K562 (cell line): Measurements from ENCODE around the gene U2SURP. TPM values are rescaled to one million over a fixed set of nuclear protein-coding genes. Genes with fewer than 3 reads are reported as not detected.

Experiments used
- CREB3L1 ChIP-seq: fragments of 450-650 bp; IDR thresholded peaks from 2 replicates; pipeline ENCODE4 v1.6.1; 2014; ENCODE audit warnings: low read depth, mild to moderate bottlenecking, moderate library complexity, borderline replicate concordance
- EHMT2 ChIP-seq: fragments of 450-650 bp; IDR thresholded peaks from 2 replicates; pipeline ENCODE4 v1.6.1; 2018; ENCODE audit warnings: antibody characterized with exemption
- ELK3 ChIP-seq: fragments of 450-650 bp; formaldehyde crosslinking; IDR thresholded peaks from 2 replicates; pipeline ENCODE4 v1.4.0; 2020; ENCODE audit warnings: mild to moderate bottlenecking
- FOXA1 ChIP-seq: fragments of 450-650 bp; IDR thresholded peaks from 2 replicates; pipeline ENCODE4 v1.6.1; 2016; ENCODE audit warnings: mild to moderate bottlenecking, borderline replicate concordance
- GATA2 ChIP-seq: sonication (generic); formaldehyde crosslinking; IDR thresholded peaks from 2 replicates; pipeline ENCODE4 v1.4.0; 2020; ENCODE audit warnings: mild to moderate bottlenecking, missing genetic modification reagents
- GTF2F1 ChIP-seq: IDR thresholded peaks from 2 replicates; pipeline ENCODE4 v1.6.1; 2011; ENCODE audit warnings: low read depth, low read length, improper control_type of control experiment
- HEY1 ChIP-seq: fragments of 250-450 bp; sonication (Bioruptor Pico); IDR thresholded peaks from 2 replicates; pipeline ENCODE4 v1.5.0; 2020; ENCODE audit warnings: mild to moderate bottlenecking, moderate library complexity, borderline replicate concordance
- JUND ChIP-seq, 2 experiments: IDR thresholded peaks; 2 replicates in 1 of 2; 3 replicates in 1 of 2; pipeline ENCODE4 v1.6.1; 2011; ENCODE audit warnings: borderline replicate concordance in 2 of 2, low read depth in 2 of 2, low read length in 2 of 2, improper control_type of control experiment in 1 of 2, missing biosample characterization in 1 of 2, missing genetic modification characterization in 1 of 2, missing genetic modification reagents in 1 of 2
- KHSRP ChIP-seq: fragments of 450-650 bp; IDR thresholded peaks from 2 replicates; pipeline ENCODE4 v1.6.1; 2017
- MED1 ChIP-seq: sonication (generic); formaldehyde crosslinking; IDR thresholded peaks from 2 replicates; pipeline ENCODE4 v1.8.1; 2023; ENCODE audit warnings: missing genetic modification reagents, borderline replicate concordance
- POLR2AphosphoS5 ChIP-seq: IDR thresholded peaks from 2 replicates; pipeline ENCODE4 v1.6.1; 2011; ENCODE audit warnings: mild to moderate bottlenecking, low read depth, low read length, moderate library complexity; ENCODE audit not compliant: control insufficient read depth, insufficient read depth
- RFX7 ChIP-seq: fragments of 250-450 bp; sonication (Bioruptor Pico); IDR thresholded peaks from 2 replicates; pipeline ENCODE4 v1.5.1; 2021; ENCODE audit warnings: mild to moderate bottlenecking
- RHOXF2B ChIP-seq: fragments of 250-450 bp; sonication (Bioruptor Pico); conservative IDR thresholded peaks from 2 replicates; pipeline ENCODE4 v1.5.1; 2021
- RNF2 ChIP-seq: sonication (generic); IDR thresholded peaks from 2 replicates; pipeline ENCODE4 v1.6.1; 2016
- SNAPC5 ChIP-seq: fragments of 250-450 bp; sonication (Bioruptor Pico); IDR thresholded peaks from 2 replicates; pipeline ENCODE4 v1.8.0; 2021; ENCODE audit warnings: moderate library complexity, mild to moderate bottlenecking, inconsistent platforms
- SRSF7 ChIP-seq: fragments of 200-400 bp; formaldehyde crosslinking; optimal IDR thresholded peaks from 2 replicates; pipeline ENCODE3; 2017; ENCODE audit warnings: mild to moderate bottlenecking, low read depth, low read length
- THRAP3 ChIP-seq: fragments of 450-650 bp; IDR thresholded peaks from 2 replicates; pipeline ENCODE4 v1.6.1; 2016; ENCODE audit warnings: mild to moderate bottlenecking, inconsistent platforms, borderline replicate concordance
- TRIM28 ChIP-seq: fragments of 450-650 bp; IDR thresholded peaks from 2 replicates; pipeline ENCODE4 v1.6.1; 2017
- YY1 ChIP-seq, 3 experiments: IDR thresholded peaks; 2 replicates each; pipeline ENCODE4 v1.6.1; 2011; ENCODE audit warnings: low read length in 2 of 3, mild to moderate bottlenecking in 2 of 3, moderate library complexity in 2 of 3, borderline replicate concordance in 1 of 3, control low read depth in 1 of 3, low read depth in 1 of 3; ENCODE audit not compliant: insufficient read depth in 3 of 3, insufficient replicate concordance in 2 of 3, control insufficient read depth in 1 of 3, insufficient read length in 1 of 3; ENCODE audit errors: extremely low read depth in 1 of 3
- polyA plus RNA-seq, 8 experiments: library from polyadenylated mRNA; depleted of rRNA in 4 of 8; stranded (reverse) in 5 of 8; unstranded in 3 of 8; fragments of >200 nt; fragmentation: Nextera tagmentation in 2 of 8; fragmentation: Illumina TruSeq in 1 of 8; extraction: Ambion mirVana in 2 of 8; extraction: Trizol in 1 of 8; gene quantifications; 2 replicates each; pipeline versions ENCODE4 v1.2.1 to v1.2.3, GENCODE V29; 2011 to 2014; ENCODE audit warnings: inconsistent platforms in 1 of 8, missing spikeins in 1 of 8
- total RNA-seq, 7 experiments: library from RNA; depleted of rRNA in 6 of 7; stranded (reverse); fragments of >200 nt in 6 of 7; fragmentation: Illumina TruSeq in 2 of 7; extraction: Trizol in 2 of 7; gene quantifications; 2 replicates each; pipeline versions ENCODE4 v1.2.1 to v1.2.3, GENCODE V29; 2011 to 2021; ENCODE audit warnings: low replicate concordance in 1 of 7
- TF ChIP-seq, protein P1 (sequence below): fragments of 450-650 bp; formaldehyde crosslinking; IDR thresholded peaks from 2 replicates; pipeline ENCODE4 v1.4.0; 2020; ENCODE audit warnings: mild to moderate bottlenecking, moderate library complexity

U2SURP gene
- total and polyA plus RNA-seq, 9 of the 15 experiments (the other 6 are each of a cell fraction or from before 2014, with no cell fraction given), result 128 to 322 (median 191) TPM

- TF ChIP-seq CREB3L1 (no peak), FOXA1 (no peak), EHMT2 (peak; percentile 68), ELK3 (no peak), TRIM28 (peak; percentile 67), POLR2AphosphoS5 (peak; percentile 94), RFX7 (CRISPR knock-in tag) (no peak), KHSRP (no peak), THRAP3 (no peak), RHOXF2B (CRISPR knock-in tag) (no peak), GTF2F1 (no peak), RNF2 (peak; percentile 78; the same call in 1 of the 2 replicates), SRSF7 (no peak), MED1 (no peak), JUND (IDR thresholded peaks at IDR 0.05; ENCODE audit: borderline replicate concordance, low read depth, low read length) (peak; percentile 99), JUND (tag; IDR thresholded peaks at IDR 0.05; ENCODE audit: borderline replicate concordance, low read depth, low read length) (peak; percentile 100), HEY1 (CRISPR knock-in tag) (no peak), YY1 (IDR thresholded peaks at IDR 0.05; ENCODE audit: borderline replicate concordance in 1 of 3, control insufficient read depth in 1 of 3, extremely low read depth in 1 of 3, insufficient read depth in 3 of 3, insufficient read length in 1 of 3, insufficient replicate concordance in 2 of 3, low read depth in 1 of 3, low read length in 2 of 3) (no peak), GATA2 (CRISPR knock-in tag) (peak; percentile 98), SNAPC5 (no peak)
- TF ChIP-seq, protein P1, sequence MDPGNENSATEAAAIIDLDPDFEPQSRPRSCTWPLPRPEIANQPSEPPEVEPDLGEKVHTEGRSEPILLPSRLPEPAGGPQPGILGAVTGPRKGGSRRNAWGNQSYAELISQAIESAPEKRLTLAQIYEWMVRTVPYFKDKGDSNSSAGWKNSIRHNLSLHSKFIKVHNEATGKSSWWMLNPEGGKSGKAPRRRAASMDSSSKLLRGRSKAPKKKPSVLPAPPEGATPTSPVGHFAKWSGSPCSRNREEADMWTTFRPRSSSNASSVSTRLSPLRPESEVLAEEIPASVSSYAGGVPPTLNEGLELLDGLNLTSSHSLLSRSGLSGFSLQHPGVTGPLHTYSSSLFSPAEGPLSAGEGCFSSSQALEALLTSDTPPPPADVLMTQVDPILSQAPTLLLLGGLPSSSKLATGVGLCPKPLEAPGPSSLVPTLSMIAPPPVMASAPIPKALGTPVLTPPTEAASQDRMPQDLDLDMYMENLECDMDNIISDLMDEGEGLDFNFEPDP (CRISPR knock-in tag), result no peak
Observed at GRCh38 chr3:142976621-142977398, 24.6 kb upstream of the U2SURP start (continued).
